Measurements from ENCODE around the gene CTNNA1. TPM values are rescaled to one million over a fixed set of nuclear protein-coding genes. Genes with fewer than 3 reads are reported as not detected.

CTNNA1 gene
- total and polyA plus RNA-seq, 9 of the 15 experiments (the other 6 are each of a cell fraction or from before 2014, with no cell fraction given): 29.6 to 117 (median 89.1) TPM

DNA sequence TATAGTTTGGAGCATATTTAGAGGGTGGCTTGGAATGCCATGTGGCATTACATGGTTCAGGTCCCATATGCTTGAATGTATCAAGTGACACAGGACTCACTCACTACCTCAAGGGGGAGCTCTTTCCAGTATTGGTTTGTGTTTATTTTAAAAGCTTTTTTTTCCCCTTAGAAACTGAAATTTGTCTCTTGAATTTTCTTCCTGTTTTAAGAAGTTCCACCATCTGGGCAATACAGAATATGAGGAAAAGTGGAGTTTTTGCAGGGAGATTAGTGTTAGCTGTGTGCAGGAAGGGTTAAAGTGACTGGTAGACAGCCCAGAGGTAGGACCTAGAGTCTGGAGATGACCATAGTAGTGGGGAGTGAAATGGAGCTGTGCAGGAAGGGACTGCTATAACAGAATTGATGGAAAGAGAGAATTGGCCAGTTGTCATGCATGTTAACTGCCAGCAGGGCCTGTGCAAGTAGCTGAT is 36.6 kb downstream of the CTNNA1 start (continued):
- TF ChIP-seq EP400 (IDR thresholded peaks at IDR 0.05) (peak; percentile 26; the same call in 1 of the 2 replicates), NCOA1 (IDR thresholded peaks at IDR 0.05; ENCODE audit: low read depth) (no peak), DMBX1 (CRISPR knock-in tag; IDR thresholded peaks at IDR 0.05; ENCODE audit: borderline replicate concordance) (no peak), ZKSCAN1 (IDR thresholded peaks at IDR 0.05; ENCODE audit: low read depth, low read length) (no peak), NFRKB (IDR thresholded peaks at IDR 0.05; ENCODE audit: low read depth) (no peak), CHD1 (IDR thresholded peaks at IDR 0.05; ENCODE audit: low read length) (no peak)
- TF ChIP-seq, protein P1, sequence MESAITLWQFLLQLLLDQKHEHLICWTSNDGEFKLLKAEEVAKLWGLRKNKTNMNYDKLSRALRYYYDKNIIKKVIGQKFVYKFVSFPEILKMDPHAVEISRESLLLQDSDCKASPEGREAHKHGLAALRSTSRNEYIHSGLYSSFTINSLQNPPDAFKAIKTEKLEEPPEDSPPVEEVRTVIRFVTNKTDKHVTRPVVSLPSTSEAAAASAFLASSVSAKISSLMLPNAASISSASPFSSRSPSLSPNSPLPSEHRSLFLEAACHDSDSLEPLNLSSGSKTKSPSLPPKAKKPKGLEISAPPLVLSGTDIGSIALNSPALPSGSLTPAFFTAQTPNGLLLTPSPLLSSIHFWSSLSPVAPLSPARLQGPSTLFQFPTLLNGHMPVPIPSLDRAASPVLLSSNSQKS (CRISPR knock-in tag; IDR thresholded peaks at IDR 0.05): no peak

DNA sequence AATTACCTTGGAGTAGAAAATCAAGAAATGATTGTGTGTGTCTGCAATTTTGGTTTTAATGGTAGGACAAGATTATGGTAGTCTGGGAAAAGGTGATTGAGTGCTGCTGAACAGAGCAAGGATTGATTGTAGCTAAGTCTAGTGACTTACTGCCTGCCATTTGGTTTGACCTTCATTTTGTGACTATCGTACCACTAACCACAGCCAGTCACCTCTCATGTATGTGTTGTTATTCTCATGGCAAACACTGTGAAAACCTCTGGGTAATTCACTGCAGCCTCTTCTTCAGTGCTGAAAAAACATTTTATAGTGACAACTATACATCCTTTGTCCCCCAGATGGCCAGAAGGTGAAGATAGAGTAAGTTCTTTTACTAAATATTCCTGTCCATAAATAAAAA is 37.5 kb downstream of the CTNNA1 start:
- no peak for ATAC-seq

More for the DNA sequence above, 37.5 kb downstream of the CTNNA1 start:
- no peaks in the 10 kb centered on the region for H3K9me1 ChIP-seq (ENCODE audit: control insufficient read depth, insufficient read depth, low read length)
- POLR2A ChIA-PET: interaction anchor here (1.4 kb wide), 1 partner anchor 9 kb away, joined by 4 read pairs; no protein-coding TSS in a partner anchor
- intact Hi-C loops (cut with micrococcal nuclease) (no loop called here), in situ Hi-C loops (cut with MboI) (no loop called here)
- H3K27ac ChIP-seq (ENCODE audit: extremely low read depth, low read depth, low read length): no peak overlapping the region
- no TSS peak for BruUV-seq (replicated peaks)
- H3K9ac ChIP-seq (ENCODE audit: insufficient read depth in 1 of 2, low read depth in 2 of 2, low read length in 2 of 2): no peak overlapping the region
- H3K4me1 ChIP-seq (replicated peaks in 1 of 2; ENCODE audit: control insufficient read depth in 2 of 2, insufficient read depth in 2 of 2, low read length in 2 of 2): no peaks in the 10 kb centered on the region
- TF ChIP-seq LCOR (CRISPR knock-in tag; IDR thresholded peaks at IDR 0.05) (no peak), POLR2A (conservative IDR thresholded peaks at IDR 0.05) (no peak), ZNF274 (IDR thresholded peaks at IDR 0.05; ENCODE audit: borderline replicate concordance, low read depth, low read length) (no peak), MYBL2 (IDR thresholded peaks at IDR 0.05; ENCODE audit: low read depth) (no peak), MYBL2 (CRISPR knock-in tag; IDR thresholded peaks at IDR 0.05; ENCODE audit: borderline replicate concordance) (no peak), EP400 (IDR thresholded peaks at IDR 0.05) (no peak), IRF2 (CRISPR knock-in tag; IDR thresholded peaks at IDR 0.05) (no peak)
- H3K4me3 ChIP-seq: no peak overlapping the region
- H3K27me3 ChIP-seq (ENCODE audit: control insufficient read depth in 2 of 2, insufficient read depth in 2 of 2, low read length in 2 of 2): no peaks in the 10 kb centered on the region
- DNase-seq (ENCODE audit: extremely low read depth in 1 of 4, low spot score in 3 of 4) (no peak), FAIRE-seq (no peak)
- CTCF ChIA-PET (ENCODE audit: low intra/inter-chr PET ratio): no interaction called here
- 42% methylated on average over 1 of the region's 1 CpG for WGBS (ENCODE audit: insufficient coverage, low coverage, missing lambda C conversion rate)
- peaks cover 6% of the 10 kb centered on the region; the same call in 2 of the 3 replicates for H3K36me3 ChIP-seq (ENCODE audit: control insufficient read depth, insufficient read depth, low read length)
- H3K4me2 ChIP-seq (ENCODE audit: insufficient read depth, low read length): no peak overlapping the region
- no peaks in the 10 kb centered on the region for H3K9me3 ChIP-seq (replicated peaks; ENCODE audit: control insufficient read depth, insufficient read depth, low read depth, low read length)
- 0 out of 3 replicates have a peak, but pooled peaks cover 3% of the 10 kb centered on the region for H3K79me2 ChIP-seq (ENCODE audit: control insufficient read depth, insufficient read depth, low read length)
- H4K20me1 ChIP-seq (replicated peaks; ENCODE audit: control insufficient read depth, insufficient read depth, low read length): no peaks in the 10 kb centered on the region; the same call in 1 of the 2 replicates
- no peak overlapping the region for H2AFZ ChIP-seq (ENCODE audit: low read depth, low read length)

All from K562 (cell line).